WTC11 (cell line): Measurements from ENCODE around the gene MACROD2. TPM values are rescaled to one million over a fixed set of nuclear protein-coding genes. Genes with fewer than 3 reads are reported as not detected.

Experiments
- ATAC-seq: fragments of 200-7000 bp; cut with Tn5 transposase; 2 replicates; pipeline ENCODE4 v1.10.0; 2021; ENCODE audit warnings: mild to moderate bottlenecking, moderate library complexity
- CTCF ChIA-PET: fragments of 300-600 bp; sonication (Branson Sonifier 250); formaldehyde crosslinking; loops from one replicate; lab custom pipeline; 2021; ENCODE audit warnings: antibody characterized with exemption; lab: Charles Lee
- POLR2A ChIA-PET: fragments of 350-600 bp; sonication (Branson Sonifier 250); formaldehyde crosslinking; loops from one replicate; lab custom pipeline; 2021; ENCODE audit warnings: antibody characterized with exemption; lab: Charles Lee
- DNase-seq: peaks from one replicate; pipeline ENCODE4 v3.0.0; 2021; ENCODE audit warnings: low spot score
- H3K27ac Mint-ChIP-seq: 2 replicates; pipeline ENCODE4 v1.8.0; 2021; ENCODE audit warnings: mixed read lengths
- H3K27me3 Mint-ChIP-seq: 2 replicates; pipeline ENCODE4 v1.8.0; 2021; ENCODE audit warnings: low read depth, mild to moderate bottlenecking, moderate library complexity, mixed read lengths
- H3K36me3 Mint-ChIP-seq: 2 replicates; pipeline ENCODE4 v1.8.0; 2021; ENCODE audit warnings: mixed read lengths
- H3K4me1 Mint-ChIP-seq: 2 replicates; pipeline ENCODE4 v1.8.0; 2022; ENCODE audit warnings: mixed read lengths
- H3K4me3 Mint-ChIP-seq: 2 replicates; pipeline ENCODE4 v1.8.0; 2021; ENCODE audit warnings: mild to moderate bottlenecking, moderate library complexity, mixed read lengths
- H3K9me3 Mint-ChIP-seq: 2 replicates; pipeline ENCODE4 v1.8.0; 2021; ENCODE audit warnings: mixed read lengths
- ATF2 ChIP-seq: sonication (generic); formaldehyde crosslinking; IDR thresholded peaks from 2 replicates; pipeline ENCODE4 v1.8.1; 2022; ENCODE audit warnings: low read depth, missing genetic modification reagents, borderline replicate concordance
- ESRRA ChIP-seq: sonication (generic); formaldehyde crosslinking; IDR thresholded peaks from 2 replicates; pipeline ENCODE4 v1.8.1; 2022; ENCODE audit warnings: mild to moderate bottlenecking, missing genetic modification reagents, borderline replicate concordance
- FOXK1 ChIP-seq: sonication (generic); formaldehyde crosslinking; IDR thresholded peaks from 2 replicates; pipeline ENCODE4 v1.8.0; 2022; ENCODE audit warnings: mild to moderate bottlenecking, moderate library complexity, missing genetic modification reagents
- GABPB1 ChIP-seq: sonication (generic); formaldehyde crosslinking; IDR thresholded peaks from 2 replicates; pipeline ENCODE4 v1.8.1; 2023; ENCODE audit warnings: mild to moderate bottlenecking, missing genetic modification reagents
- HMGA2 ChIP-seq: fragments of 250-450 bp; sonication (Bioruptor Pico); IDR thresholded peaks from 2 replicates; pipeline ENCODE4 v1.4.0; 2021; ENCODE audit warnings: mild to moderate bottlenecking, moderate library complexity
- MYBL2 ChIP-seq: sonication (generic); formaldehyde crosslinking; IDR thresholded peaks from 2 replicates; pipeline ENCODE4 v1.8.1; 2023; ENCODE audit warnings: mild to moderate bottlenecking, moderate library complexity, missing genetic modification reagents
- NR1H2 ChIP-seq: sonication (generic); formaldehyde crosslinking; IDR thresholded peaks from 2 replicates; pipeline ENCODE4 v1.9.0; 2021; ENCODE audit warnings: mild to moderate bottlenecking, moderate library complexity, missing genetic modification reagents
- USF1 ChIP-seq: sonication (generic); formaldehyde crosslinking; IDR thresholded peaks from 2 replicates; pipeline ENCODE4 v1.8.0; 2022; ENCODE audit warnings: mild to moderate bottlenecking, missing genetic modification reagents
- USF2 ChIP-seq: sonication (generic); formaldehyde crosslinking; IDR thresholded peaks from 2 replicates; pipeline ENCODE4 v1.8.1; 2023; ENCODE audit warnings: mild to moderate bottlenecking, missing genetic modification reagents, moderate library complexity
- ZNF138 ChIP-seq: sonication (generic); formaldehyde crosslinking; conservative IDR thresholded peaks from 2 replicates; pipeline ENCODE4 v1.8.1; 2022; ENCODE audit warnings: mild to moderate bottlenecking, moderate library complexity, missing genetic modification reagents
- ZNF263 ChIP-seq: sonication (generic); formaldehyde crosslinking; IDR thresholded peaks from 2 replicates; pipeline ENCODE4 v1.8.1; 2022; ENCODE audit warnings: low read depth, mild to moderate bottlenecking, moderate library complexity, missing genetic modification reagents
- ZNF671 ChIP-seq: fragments of 250-450 bp; sonication (Bioruptor Pico); IDR thresholded peaks from 2 replicates; pipeline ENCODE4 v1.8.0; 2021; ENCODE audit warnings: mild to moderate bottlenecking
- total RNA-seq: library from RNA; stranded (reverse); gene quantifications from 3 replicates; pipeline ENCODE4 v1.2.3, GENCODE V29; 2021
- TF ChIP-seq, protein P1 (sequence below): sonication (generic); formaldehyde crosslinking; IDR thresholded peaks from 2 replicates; pipeline ENCODE4 v1.8.1; 2022; ENCODE audit warnings: mild to moderate bottlenecking, moderate library complexity, missing genetic modification reagents
- TF ChIP-seq, protein P2 (sequence below): fragments of 250-450 bp; sonication (Bioruptor Pico); IDR thresholded peaks from 2 replicates; pipeline ENCODE4 v1.8.0; 2021; ENCODE audit warnings: mild to moderate bottlenecking
- TF ChIP-seq, protein P3 (sequence below): sonication (generic); formaldehyde crosslinking; IDR thresholded peaks from 2 replicates; pipeline ENCODE4 v1.8.0; 2022; ENCODE audit warnings: missing genetic modification reagents
- TF ChIP-seq, protein P4 (sequence below): fragments of 250-450 bp; sonication (Bioruptor Pico); IDR thresholded peaks from 2 replicates; pipeline ENCODE4 v1.9.0; 2021; ENCODE audit warnings: moderate library complexity, mild to moderate bottlenecking, inconsistent platforms, borderline replicate concordance
- TF ChIP-seq, protein P5 (sequence below): sonication (generic); formaldehyde crosslinking; IDR thresholded peaks from 2 replicates; pipeline ENCODE4 v1.8.0; 2022; ENCODE audit warnings: mild to moderate bottlenecking, missing genetic modification reagents
- TF ChIP-seq, protein P6 (sequence below): fragments of 250-450 bp; sonication (Bioruptor Pico); conservative IDR thresholded peaks from 2 replicates; pipeline ENCODE4 v1.9.0; 2021; ENCODE audit warnings: mild to moderate bottlenecking

The MACROD2 gene
- total RNA-seq, 1 experiment from 2014 or later: 4.1 TPM

DNA sequence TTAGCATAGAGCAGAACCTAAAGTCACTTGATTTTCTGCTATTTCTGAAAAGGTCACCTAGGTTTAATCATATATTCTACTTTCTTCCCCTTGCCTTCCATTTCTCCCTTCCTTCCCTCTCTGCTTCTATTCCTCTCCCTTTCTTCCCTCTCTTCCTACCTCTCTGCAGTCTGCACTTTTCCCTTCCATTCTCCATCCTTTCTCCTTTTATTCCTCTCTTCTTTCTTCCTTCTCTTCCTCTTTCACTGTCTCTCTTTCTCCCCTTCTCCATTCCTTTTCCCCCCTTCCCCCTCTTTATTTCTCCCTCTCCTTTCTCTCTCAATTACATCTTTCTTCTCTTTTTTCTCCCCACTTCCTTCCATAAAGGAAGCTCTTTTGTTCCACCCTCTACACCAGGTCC is 1391.9 kb downstream of the MACROD2 start:
- H3K27ac Mint-ChIP-seq: no peak overlapping the region
- ChIA-PET POLR2A (no interaction called here), CTCF (no interaction called here)
- no peaks in the 10 kb centered on the region for H3K36me3 Mint-ChIP-seq
- peaks cover 8% of the 10 kb centered on the region; the same call in 1 of the 2 replicates for H3K9me3 Mint-ChIP-seq
- TF ChIP-seq ESRRA (CRISPR knock-in tag) (no peak), GABPB1 (CRISPR knock-in tag) (no peak), MYBL2 (CRISPR knock-in tag) (no peak)
- TF ChIP-seq, protein P1, sequence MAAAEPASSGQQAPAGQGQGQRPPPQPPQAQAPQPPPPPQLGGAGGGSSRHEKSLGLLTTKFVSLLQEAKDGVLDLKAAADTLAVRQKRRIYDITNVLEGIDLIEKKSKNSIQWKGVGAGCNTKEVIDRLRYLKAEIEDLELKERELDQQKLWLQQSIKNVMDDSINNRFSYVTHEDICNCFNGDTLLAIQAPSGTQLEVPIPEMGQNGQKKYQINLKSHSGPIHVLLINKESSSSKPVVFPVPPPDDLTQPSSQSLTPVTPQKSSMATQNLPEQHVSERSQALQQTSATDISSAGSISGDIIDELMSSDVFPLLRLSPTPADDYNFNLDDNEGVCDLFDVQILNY: no peak
- TF ChIP-seq, protein P2, sequence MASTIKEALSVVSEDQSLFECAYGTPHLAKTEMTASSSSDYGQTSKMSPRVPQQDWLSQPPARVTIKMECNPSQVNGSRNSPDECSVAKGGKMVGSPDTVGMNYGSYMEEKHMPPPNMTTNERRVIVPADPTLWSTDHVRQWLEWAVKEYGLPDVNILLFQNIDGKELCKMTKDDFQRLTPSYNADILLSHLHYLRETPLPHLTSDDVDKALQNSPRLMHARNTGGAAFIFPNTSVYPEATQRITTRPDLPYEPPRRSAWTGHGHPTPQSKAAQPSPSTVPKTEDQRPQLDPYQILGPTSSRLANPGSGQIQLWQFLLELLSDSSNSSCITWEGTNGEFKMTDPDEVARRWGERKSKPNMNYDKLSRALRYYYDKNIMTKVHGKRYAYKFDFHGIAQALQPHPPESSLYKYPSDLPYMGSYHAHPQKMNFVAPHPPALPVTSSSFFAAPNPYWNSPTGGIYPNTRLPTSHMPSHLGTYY (CRISPR knock-in tag): no peak
- DNase-seq (no peak), ATAC-seq (no peak)
- H3K4me1 Mint-ChIP-seq: no peaks in the 10 kb centered on the region
- no peak overlapping the region for H3K4me3 Mint-ChIP-seq
- H3K27me3 Mint-ChIP-seq: no peaks in the 10 kb centered on the region

DNA sequence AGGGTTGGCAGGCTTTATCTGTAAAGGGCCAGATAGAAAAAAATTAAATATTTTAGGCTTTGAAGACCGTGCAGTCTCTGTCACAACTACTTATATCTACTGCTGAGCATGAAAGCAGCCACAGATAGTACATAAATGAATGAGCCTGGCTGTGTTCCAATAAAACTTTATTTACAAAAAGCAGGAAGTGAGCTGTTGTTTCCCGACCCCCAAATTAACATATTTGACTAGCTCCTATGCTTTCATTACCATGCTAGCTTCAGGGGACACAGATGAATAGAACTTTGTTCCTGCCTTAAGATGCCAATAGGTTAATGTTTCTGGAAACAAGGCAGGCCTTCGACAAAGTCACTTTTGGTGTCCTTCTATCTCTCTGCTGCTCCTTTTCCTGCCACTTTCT is 1400.1 kb downstream of the MACROD2 start:
- Mint-ChIP-seq H3K36me3 (no peaks in the 10 kb centered on the region), H3K4me1 (peaks cover 9% of the 10 kb centered on the region), H3K27ac (no peak overlapping the region), H3K9me3 (peaks cover 4% of the 10 kb centered on the region), H3K4me3 (no peak overlapping the region), H3K27me3 (peaks cover 2% of the 10 kb centered on the region; the same call in 1 of the 2 replicates)
- DNase-seq: no peak
- POLR2A ChIA-PET: interaction anchor here (0.6 kb wide), 1 partner anchor 52 kb away, joined by 3 read pairs; no protein-coding TSS in a partner anchor
- CTCF ChIA-PET: no interaction called here
- no peak for ATAC-seq
- TF ChIP-seq USF1 (CRISPR knock-in tag) (no peak), ZNF671 (CRISPR knock-in tag) (no peak), ATF2 (CRISPR knock-in tag) (no peak), ZNF263 (CRISPR knock-in tag) (no peak), ESRRA (CRISPR knock-in tag) (no peak), NR1H2 (CRISPR knock-in tag) (no peak), USF2 (CRISPR knock-in tag) (no peak), GABPB1 (CRISPR knock-in tag) (no peak), FOXK1 (CRISPR knock-in tag) (no peak), ZNF138 (CRISPR knock-in tag) (no peak), HMGA2 (CRISPR knock-in tag) (no peak)
- TF ChIP-seq, protein P2 (CRISPR knock-in tag): no peak
- TF ChIP-seq, protein P3, sequence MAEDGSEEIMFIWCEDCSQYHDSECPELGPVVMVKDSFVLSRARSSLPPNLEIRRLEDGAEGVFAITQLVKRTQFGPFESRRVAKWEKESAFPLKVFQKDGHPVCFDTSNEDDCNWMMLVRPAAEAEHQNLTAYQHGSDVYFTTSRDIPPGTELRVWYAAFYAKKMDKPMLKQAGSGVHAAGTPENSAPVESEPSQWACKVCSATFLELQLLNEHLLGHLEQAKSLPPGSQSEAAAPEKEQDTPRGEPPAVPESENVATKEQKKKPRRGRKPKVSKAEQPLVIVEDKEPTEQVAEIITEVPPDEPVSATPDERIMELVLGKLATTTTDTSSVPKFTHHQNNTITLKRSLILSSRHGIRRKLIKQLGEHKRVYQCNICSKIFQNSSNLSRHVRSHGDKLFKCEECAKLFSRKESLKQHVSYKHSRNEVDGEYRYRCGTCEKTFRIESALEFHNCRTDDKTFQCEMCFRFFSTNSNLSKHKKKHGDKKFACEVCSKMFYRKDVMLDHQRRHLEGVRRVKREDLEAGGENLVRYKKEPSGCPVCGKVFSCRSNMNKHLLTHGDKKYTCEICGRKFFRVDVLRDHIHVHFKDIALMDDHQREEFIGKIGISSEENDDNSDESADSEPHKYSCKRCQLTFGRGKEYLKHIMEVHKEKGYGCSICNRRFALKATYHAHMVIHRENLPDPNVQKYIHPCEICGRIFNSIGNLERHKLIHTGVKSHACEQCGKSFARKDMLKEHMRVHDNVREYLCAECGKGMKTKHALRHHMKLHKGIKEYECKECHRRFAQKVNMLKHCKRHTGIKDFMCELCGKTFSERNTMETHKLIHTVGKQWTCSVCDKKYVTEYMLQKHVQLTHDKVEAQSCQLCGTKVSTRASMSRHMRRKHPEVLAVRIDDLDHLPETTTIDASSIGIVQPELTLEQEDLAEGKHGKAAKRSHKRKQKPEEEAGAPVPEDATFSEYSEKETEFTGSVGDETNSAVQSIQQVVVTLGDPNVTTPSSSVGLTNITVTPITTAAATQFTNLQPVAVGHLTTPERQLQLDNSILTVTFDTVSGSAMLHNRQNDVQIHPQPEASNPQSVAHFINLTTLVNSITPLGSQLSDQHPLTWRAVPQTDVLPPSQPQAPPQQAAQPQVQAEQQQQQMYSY (CRISPR knock-in tag): no peak
- TF ChIP-seq, protein P4, sequence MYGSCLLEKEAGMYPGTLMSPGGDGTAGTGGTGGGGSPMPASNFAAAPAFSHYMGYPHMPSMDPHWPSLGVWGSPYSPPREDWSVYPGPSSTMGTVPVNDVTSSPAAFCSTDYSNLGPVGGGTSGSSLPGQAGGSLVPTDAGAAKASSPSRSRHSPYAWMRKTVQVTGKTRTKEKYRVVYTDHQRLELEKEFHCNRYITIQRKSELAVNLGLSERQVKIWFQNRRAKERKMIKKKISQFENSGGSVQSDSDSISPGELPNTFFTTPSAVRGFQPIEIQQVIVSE (CRISPR knock-in tag): no peak
- TF ChIP-seq, protein P5, sequence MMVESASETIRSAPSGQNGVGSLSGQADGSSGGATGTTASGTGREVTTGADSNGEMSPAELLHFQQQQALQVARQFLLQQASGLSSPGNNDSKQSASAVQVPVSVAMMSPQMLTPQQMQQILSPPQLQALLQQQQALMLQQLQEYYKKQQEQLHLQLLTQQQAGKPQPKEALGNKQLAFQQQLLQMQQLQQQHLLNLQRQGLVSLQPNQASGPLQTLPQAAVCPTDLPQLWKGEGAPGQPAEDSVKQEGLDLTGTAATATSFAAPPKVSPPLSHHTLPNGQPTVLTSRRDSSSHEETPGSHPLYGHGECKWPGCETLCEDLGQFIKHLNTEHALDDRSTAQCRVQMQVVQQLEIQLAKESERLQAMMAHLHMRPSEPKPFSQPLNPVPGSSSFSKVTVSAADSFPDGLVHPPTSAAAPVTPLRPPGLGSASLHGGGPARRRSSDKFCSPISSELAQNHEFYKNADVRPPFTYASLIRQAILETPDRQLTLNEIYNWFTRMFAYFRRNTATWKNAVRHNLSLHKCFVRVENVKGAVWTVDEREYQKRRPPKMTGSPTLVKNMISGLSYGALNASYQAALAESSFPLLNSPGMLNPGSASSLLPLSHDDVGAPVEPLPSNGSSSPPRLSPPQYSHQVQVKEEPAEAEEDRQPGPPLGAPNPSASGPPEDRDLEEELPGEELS: no peak
- TF ChIP-seq, protein P6, sequence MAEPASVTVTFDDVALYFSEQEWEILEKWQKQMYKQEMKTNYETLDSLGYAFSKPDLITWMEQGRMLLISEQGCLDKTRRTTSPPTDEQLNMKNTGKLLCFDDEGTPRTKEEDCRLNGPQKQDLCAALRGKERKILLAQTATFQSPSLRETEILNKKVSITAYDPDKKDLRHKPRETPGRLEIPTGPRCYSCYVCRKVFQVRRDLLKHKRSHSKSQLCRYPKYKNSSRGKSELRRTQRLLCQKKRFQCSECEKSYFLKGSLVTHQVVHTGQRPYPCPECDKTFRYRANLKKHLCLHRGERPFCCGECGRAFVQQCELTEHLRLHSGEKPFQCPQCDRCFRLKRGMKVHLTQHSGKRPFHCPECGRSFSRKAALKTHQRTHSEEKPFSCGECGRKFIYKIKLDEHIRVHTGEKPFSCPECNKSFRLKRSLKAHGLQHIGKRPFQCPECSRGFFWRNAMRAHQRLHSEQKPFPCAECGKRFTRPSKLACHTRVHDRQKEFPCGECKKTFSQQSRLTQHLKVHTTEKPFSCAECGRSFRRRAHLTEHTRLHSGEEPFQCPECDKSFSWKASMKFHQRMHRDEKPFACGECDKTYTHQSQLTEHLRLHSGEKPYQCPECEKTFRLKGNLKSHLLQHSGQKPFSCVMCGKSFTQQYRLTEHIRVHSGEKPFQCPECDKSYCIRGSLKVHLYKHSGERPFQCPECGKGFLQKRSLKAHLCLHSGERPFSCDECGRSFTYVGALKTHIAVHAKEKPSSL (CRISPR knock-in tag): no peak
